ENCODE results near the gene GMPPA.

GMPPA gene

DNA sequence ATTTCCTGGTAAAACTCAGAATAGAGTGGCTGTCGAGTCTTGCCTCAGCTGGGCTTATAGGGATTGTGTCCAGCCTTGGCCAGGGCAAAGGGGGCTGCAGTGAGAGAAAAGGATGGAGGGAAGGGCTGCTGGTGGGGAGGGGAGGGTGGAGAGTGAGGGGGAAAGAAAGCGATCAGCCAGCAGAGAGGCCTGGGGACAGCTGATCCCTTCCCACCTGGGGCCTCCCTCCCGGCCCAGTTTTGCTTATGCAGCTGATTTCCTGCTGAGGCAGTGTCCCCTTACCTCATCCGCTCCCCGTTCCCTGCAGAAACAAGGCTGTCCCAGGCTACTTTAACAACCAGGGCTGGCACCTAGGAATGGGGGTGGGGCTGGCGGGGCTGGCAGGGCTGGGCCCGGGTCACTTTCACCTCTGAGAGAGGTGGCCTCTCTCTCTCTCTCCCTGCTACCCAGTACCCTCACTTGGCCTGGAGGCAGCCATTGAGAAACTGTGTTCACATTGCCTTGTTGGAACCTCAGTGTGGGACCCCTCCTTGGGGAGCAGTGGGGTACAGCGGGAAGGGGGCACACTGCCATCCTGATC is 12.2 kb upstream of the GMPPA start:
- DNase-seq (ENCODE audit: low spot score): no peak

DNA sequence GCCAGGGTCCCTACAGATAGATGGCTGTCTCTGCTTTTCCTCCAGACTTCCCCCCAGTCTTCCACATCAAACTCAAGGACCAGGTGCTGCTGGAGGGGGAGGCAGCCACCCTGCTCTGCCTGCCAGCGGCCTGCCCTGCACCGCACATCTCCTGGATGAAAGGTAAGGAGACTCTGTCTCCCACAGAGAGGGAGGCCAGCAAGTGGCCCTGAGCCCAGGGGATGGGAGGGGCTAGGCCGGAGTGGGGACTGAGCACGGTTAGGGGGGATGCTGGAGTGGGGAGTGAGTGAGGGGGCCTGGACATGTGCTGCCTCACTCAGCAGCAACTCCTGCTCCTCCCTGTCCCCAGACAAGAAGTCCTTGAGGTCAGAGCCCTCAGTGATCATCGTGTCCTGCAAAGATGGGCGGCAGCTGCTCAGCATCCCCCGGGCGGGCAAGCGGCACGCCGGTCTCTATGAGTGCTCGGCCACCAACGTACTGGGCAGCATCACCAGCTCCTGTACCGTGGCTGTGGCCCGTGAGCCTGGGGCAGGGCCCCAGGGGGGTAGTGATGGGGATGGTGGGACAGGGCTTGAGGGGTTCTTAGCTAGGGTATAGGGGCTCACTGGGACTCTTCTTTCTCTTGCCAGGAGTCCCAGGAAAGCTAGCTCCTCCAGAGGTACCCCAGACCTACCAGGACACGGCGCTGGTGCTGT is 10.4 kb upstream of the GMPPA start:
- no peak for DNase-seq (ENCODE audit: low spot score)

DNA sequence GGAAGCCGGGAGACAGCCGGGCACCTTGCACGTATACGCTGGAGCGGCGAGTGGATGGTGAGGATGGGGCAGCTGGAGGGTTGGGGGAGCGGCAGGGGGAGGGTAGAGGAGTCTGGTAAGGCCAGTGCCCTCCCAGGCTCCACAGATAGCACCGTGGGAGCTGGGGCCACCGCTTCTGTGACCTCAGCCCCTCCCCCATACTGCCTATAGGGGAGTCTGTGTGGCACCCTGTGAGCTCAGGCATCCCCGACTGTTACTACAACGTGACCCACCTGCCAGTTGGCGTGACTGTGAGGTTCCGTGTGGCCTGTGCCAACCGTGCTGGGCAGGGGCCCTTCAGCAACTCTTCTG is 9.9 kb upstream of the GMPPA start:
- DNase-seq (ENCODE audit: low spot score): no peak

DNA sequence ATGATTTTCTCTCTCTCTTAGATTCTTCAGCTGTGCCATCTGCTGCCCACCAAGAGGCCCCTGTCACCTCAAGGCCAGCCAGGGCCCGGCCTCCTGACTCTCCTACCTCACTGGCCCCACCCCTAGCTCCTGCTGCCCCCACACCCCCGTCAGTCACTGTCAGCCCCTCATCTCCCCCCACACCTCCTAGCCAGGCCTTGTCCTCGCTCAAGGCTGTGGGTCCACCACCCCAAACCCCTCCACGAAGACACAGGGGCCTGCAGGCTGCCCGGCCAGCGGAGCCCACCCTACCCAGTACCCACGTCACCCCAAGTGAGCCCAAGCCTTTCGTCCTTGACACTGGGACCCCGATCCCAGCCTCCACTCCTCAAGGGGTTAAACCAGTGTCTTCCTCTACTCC is 9.4 kb upstream of the GMPPA start:
- no peak for DNase-seq (ENCODE audit: low spot score)

DNA sequence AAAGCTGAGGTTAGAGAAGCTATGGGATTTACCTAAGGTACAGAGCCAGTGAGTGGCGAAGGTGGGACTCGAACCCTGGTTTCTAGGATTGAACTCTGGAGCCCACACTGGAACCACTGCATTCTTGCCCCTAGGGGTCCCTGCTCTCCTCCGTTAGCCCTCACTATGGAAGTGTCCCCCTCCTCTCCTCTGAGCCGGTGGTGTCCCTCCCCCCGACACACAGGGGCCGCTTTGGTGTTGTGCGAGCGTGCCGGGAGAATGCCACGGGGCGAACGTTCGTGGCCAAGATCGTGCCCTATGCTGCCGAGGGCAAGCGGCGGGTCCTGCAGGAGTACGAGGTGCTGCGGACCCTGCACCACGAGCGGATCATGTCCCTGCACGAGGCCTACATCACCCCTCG is 8.5 kb upstream of the GMPPA start:
- DNase-seq (ENCODE audit: low spot score): no peak

DNA sequence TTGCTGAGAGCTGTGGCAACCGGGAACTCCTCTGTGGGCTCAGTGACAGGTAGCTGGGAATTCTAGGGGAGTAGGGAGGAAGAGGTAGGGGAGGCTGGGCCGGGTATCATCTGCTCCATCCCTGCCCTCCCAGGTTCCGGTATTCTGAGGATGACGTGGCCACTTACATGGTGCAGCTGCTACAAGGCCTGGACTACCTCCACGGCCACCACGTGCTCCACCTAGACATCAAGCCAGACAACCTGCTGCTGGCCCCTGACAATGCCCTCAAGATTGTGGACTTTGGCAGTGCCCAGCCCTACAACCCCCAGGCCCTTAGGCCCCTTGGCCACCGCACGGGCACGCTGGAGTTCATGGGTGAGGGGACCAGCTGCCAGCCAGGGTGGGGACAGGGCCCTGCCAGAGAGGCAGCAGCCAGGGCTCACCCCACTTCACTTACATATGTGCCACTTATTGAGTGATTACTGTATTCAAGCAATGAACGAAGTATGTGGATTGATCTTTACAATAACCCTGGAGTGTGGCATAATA is 8.0 kb upstream of the GMPPA start:
- DNase-seq (ENCODE audit: low spot score): no peak

DNA sequence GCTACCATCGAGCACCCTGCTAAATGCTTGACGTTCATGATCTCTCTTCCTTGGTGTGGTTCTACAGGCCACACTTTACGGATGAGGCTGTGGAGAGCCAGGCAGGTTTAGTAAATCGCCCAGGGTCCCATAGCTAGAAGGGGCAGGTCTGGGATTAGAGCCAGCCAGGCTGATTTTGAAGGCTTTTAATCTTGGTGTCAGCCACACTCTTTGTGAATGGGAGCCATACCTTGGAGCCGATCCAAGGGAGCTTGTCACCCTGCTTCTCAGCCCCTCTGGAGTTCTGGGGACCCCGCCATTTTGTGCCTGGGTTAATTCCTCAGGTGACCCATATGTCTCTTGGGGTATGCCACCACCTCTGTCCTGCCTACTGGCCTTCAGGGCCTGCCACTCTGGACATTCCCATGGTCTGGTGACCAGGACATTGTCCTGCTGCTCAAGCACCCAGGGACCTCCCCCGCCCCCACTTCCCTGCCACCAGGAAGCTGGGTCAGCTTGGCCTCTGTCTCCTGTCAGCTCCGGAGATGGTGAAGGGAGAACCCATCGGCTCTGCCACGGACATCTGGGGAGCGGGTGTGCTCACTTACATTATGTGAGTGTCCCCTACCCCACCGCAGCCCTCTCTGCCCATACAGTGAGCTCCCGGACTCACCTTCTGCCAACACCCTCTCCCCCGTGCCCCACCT is 7.3 kb upstream of the GMPPA start:
- no peak for DNase-seq (ENCODE audit: low spot score)

DNA sequence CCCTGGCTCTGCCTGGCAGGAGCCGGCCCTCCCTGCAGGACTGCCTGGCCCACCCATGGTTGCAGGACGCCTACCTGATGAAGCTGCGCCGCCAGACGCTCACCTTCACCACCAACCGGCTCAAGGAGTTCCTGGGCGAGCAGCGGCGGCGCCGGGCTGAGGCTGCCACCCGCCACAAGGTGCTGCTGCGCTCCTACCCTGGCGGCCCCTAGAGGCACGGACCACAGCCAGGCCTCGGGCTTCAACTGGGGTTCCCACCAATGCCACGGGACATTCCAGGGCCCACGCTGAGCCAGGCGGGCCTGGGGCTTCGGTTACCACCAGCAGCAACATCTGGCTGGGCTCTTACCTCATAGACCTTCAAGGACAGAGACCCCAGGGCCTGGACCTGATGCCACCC is 6.1 kb upstream of the GMPPA start:
- DNase-seq (ENCODE audit: low spot score): no peak

DNA sequence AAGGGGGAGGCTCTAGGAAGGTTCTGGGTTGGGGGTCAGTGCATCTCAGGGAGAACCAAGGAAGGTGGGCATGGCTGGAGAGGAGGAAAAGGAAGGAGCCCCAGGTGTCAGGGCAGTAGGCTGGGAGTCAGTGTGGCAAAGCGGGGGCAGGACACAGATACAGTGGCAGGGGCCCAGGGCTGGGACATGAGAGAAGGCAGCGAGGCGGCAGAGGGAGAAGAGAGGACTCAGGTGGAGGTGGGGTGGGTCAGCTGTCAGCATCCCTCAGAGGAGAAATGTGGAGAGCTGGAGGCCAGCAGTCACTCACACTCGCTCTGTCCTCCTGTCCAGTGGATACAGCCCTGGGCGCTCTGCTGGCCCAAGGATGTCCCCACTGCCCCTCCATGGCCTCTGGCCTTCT is 5.6 kb upstream of the GMPPA start:
- no peak for DNase-seq (ENCODE audit: low spot score)

DNA sequence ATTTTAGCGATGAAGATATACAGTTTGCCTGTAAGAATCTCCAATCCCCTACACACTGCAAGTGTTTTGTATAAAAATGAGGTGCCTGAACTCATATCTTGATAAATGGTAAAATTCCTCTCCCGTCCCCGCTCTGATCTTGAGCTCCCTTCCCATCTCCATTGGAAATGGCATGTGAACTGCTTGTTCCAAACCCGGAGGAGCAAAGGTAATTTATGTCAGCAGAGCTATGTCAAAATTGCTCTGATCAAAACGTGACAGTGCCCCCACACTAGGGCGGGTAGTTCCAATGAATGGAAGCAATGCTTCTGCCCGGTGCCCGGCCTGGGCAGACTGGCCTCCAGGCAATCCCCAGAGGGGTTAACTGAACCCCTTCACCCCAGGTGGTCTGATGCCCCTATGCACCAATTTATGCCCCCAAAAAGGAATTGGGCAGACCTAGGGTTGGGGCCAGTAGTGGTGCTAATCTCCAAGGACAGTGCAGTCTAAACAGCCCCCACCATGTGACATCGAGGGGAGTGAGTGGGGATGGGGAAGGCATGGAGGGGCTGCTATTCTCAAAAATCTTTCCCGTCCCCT is 3.6 kb upstream of the GMPPA start:
- no peak for DNase-seq (ENCODE audit: low spot score)

DNA sequence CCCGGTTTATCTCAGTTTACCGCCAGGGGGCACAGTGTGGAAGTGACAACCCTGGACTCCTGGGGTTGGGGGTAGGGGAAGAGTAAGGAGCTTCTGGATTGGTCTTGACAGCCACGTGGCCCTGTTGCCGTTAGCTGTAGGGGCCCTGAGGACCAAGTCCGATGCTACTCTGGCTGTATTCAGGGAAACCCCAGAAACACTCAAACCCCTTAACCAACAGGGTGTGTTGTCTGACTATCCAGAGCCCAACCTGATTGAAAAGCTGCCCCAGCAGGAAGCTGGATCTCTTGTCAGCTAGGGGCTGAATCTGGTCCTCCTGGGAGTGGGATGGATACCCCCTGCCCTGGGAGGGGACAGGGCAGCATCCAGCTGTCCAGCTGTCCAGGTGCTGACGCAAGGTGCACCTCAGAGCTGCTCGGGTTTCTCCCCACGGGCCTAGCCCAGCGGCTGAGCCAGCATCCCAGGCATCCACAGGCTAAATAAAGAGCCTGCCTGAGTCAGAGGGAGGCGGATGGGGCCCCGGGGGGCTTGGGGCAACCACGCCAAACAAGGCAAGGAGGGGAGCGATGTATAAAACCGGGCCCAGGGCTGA is 3.1 kb upstream of the GMPPA start:
- DNase-seq (ENCODE audit: low spot score): peak; percentile 55

DNA sequence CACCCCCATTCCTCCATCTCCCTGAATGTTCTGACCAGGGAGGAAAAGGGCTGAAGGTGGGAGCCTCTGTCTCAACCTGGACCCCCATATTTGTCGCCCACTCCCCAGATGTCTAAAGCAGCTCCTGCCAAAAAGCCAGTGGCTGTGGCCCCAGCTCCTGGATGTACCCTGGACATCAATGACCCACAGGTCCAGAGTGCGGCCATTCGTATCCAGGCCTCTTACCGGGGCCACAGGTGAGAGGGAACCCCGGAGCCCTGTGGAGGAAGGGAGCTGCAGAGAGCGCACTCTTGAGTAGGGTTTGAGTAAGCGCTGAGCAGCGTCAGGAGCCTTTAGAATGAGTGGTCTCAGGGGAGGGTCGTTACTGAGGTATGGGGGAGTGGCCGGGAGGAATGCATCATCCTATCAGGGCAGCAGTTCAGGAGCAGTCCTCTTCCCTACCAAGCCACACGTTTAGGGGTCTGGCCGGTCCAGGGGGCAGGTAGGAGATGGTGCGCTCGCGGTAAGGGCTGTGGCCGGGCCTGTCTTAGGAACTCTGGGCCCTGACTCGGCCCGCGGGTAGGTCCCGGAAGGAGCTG is 2.4 kb upstream of the GMPPA start:
- DNase-seq (ENCODE audit: low spot score): no peak

DNA sequence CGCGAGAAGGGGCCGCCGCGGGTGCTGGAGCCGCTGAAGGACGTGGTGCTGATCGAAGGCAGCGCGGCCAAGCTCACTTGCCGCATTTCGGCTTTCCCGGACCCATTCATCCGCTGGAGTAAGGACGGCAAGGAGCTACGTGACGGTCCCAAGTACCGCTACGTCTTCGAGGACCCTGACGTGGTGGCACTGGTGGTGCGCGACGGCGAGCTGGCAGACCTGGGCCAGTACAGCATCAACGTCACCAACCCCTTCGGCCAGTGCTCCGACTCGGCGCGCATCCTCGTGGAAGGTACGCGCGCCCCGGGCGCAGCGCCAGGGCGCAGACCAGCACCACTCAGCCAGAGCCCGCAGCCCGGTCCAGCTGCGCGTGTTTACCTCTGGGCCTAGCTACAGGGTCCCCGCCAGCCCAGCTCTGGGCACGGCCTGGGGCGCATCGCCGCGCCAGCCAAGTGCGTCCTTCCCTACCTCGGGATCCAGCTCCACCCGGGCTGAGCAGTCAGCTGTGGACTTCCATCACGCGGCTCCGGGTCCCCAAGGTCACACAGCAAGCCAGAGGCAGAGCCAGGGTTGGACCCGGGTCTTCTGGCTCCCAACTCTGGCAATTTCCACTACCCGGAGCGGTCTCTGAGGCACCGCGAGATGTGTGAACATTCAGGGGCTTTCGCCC is 1.7 kb upstream of the GMPPA start:
- DNase-seq (ENCODE audit: low spot score): no peak

DNA sequence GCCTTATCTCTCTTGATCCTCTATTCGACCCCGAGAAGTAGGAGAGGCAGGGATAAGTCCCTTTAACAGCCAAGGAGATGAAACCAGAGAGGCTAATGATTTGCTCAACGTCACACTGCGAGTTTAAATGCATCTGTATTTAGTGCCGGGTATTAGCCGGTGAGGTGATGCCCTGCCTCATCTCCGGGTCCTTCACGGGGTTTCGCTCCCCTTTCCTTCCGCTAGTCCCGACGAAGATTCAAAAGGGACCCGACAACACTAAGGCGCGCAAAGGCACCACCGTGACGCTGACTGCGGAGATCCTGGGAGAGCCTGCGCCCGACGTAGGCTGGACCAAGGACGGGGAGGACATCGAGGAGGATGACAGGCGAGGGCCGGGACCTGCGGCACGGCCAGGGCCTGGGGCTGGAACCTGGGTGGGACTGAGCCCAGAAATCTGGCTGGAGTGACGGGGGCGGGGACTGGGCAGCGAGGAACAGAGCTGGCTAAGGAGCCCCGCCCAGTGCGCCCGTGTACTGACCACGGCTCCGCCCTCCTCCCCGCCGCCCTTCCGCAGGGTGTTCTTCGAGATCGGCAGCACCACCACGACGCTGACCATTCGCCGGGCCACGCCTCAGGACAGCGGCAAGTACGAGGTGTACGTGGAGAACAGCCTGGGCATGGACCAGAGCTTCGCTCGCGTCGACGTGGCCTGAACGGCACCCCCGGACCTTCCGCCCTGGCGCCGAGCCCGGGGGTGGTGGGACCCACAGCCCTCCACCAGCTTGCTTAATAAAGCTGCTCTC is 1.0 kb upstream of the GMPPA start:
- DNase-seq (ENCODE audit: low spot score): peak; percentile 22

DNA sequence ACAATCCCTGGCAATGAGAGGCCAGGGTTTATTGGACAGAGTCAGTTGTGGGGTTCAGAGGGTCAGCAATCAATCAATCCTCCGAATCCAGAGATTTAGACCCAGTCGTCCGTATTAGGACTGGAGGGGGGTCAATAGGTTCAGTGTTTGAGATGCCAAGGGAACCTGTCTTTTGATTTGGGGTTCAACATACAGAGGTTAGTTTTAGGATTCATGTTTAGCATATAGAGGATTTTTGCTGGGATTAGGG is 292 bp downstream of the GMPPA start:
- no peak for DNase-seq (ENCODE audit: low spot score)

DNA sequence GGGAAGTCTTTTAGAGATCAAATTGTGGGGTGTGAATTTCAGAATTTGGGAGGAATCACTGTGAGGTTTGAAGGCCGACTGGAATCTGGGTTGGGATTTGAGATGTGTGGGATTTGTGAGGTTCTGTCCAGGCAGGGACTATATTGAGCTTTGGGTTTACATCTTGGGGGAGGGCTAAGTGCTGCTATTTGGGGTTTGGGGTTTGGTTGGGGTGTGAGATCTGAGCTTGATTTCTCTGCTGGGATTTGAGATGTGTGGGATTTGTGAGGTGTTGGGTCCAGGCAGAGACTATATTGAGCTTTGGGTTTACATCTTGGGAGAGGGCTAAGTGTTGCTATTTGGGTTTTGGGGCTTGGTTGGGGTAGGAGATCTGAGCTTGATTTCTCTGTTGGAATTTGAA is 864 bp downstream of the GMPPA start:
- DNase-seq (ENCODE audit: low spot score): no peak

DNA sequence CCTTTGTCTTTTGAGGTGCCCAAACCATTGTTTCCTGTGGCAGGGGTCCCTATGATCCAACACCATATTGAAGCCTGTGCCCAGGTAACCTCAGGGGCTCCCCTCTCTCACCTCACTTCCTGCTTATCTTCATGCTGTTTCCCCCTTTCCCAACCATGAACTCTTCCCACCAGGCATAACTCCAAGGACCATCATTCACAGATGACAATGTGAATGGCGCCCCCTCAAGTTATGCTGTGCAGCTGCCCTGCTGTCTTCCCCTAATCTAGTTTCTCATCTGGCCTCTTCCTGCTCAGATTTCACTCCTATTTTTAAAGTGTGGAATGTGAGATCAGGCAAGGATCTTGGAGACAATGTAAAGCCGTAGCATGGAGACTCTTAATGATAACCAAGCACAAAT is 1.4 kb downstream of the GMPPA start:
- DNase-seq (ENCODE audit: low spot score): no peak

DNA sequence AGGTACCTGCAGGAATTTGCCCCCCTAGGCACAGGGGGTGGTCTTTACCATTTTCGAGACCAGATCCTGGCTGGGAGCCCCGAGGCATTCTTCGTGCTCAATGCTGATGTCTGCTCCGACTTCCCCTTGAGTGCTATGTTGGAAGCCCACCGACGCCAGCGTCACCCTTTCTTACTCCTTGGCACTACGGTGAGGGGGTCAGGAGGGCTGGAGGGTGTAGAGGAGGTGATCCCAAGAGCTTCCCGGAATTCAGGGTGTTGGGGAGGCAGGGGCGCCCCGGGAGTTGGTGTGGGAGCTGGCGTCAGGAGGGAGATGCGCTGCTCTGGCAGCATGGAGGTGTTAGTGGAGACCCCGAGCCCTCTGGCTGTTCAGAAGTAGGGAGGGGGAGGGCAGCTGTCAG is 3.2 kb downstream of the GMPPA start:
- no peak for DNase-seq (ENCODE audit: low spot score)

DNA sequence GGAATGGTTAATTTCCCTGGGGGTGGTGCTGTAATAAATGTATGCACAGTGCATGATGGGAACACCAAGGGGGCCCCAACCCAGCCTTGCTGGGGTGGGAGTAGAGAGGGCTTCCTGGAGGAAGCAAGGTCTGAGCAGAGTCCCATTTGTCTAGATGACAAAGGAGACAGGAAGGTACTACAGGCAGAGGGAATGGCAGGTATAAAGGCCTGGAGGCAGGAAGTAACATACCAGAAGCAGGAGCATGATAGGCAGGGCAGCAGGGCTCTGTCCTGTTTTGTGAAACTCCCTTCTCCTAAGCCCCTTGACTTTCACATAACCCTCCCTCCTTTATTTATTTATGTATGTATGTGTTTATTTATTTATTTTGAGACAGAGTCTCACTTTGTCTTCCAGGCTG is 3.9 kb downstream of the GMPPA start:
- DNase-seq (ENCODE audit: low spot score): no peak

DNA sequence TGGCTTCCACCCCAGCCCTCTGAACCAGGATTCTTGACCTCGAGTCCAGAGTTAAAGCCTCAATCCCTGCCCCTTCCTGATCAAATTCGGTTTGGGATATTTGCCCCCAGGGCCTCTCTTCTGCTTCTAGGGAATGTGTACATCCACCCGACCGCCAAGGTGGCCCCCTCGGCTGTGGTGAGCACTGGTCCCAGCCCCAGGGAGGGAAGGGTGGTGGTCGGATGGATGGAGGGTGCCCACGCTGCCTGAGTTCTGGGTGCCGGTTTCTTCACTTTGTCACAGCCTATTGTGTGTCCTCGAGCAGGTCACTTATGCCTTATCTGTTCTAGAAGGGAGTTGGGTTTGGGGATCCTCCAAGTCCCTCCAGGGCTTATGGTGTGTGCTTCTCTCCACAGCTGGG is 6.9 kb downstream of the GMPPA start:
- no peak for DNase-seq (ENCODE audit: low spot score)

DNA sequence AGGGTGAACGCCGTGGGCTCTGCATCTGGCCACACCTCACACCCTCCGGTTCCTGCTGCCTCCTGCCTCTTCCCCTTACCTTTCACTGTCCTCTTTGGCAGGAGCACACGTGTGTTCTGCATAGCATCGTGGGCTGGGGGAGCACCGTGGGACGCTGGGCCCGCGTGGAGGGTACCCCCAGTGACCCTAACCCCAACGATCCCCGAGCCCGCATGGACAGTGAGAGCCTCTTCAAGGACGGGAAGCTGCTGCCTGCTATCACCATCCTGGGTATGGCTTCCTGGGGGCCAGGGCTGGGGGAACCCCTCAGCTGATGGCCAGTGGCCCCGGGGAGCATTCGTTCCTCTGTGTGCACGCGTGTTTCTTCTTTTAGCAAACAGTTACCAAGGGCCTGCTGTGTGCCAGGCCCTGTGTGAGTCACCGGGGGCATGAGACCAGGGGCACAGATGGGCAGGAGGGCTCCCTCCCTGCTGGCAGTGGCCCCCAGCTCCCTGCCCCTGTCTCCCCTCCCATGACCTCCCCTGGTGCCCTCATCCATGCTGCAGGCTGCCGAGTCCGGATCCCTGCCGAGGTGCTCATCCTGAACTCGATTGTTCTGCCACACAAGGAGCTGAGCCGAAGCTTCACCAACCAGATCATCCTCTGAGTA is 7.6 kb downstream of the GMPPA start:
- no peak for DNase-seq (ENCODE audit: low spot score)
